Measurements from ENCODE around the gene PHF21A.
"Not testable (repeated sequence)": the region's sequence is repeated elsewhere in the genome, so short reads cannot be mapped to it uniquely, and the experiment has no call there.

Gene PHF21A

DNA sequence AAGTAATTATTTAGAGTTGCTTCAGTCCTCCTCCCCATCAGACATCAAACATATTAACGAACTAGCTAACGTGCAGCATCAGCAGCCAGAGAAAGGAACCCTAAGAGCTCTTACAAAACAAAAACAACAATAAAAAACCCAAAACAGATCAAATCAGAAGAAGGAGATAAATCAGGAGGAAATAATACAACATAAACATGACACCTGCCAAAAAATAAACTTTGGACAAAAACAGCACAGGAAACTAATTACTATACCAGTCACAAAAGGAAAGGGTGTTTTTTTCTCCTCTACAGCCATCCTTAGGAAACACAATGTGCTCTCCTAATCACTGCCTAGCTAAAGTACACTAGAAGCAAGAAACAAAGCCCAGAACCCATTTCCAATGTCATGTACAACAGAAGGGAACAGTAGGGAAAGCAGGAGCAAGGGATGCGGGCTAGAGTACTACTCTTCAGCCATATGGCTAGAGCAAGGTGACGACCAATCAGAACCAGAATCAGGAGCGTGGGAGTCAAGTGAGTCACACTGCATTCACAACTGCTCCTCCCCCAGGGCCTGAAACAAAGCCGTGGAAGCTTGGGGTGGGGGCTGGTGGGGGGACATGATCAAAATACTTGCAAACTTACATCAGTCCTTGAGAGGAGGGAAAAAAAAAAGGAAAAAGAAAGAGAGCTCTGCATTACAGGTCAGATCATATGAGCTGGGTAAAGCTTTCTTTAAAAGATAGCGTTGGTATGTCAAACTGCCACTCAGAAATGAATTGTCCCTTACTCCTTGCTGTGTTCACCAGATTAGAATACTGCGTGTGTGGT lies 138.4 kb downstream of the PHF21A start:
- H3K4me3 ChIP-seq (ENCODE audit: low read depth, low read length) = no peak overlapping the region
- TF ChIP-seq CTCF (IDR thresholded peaks at IDR 0.05; ENCODE audit: borderline replicate concordance, insufficient read depth, low read depth, low read length) = no peak

DNA sequence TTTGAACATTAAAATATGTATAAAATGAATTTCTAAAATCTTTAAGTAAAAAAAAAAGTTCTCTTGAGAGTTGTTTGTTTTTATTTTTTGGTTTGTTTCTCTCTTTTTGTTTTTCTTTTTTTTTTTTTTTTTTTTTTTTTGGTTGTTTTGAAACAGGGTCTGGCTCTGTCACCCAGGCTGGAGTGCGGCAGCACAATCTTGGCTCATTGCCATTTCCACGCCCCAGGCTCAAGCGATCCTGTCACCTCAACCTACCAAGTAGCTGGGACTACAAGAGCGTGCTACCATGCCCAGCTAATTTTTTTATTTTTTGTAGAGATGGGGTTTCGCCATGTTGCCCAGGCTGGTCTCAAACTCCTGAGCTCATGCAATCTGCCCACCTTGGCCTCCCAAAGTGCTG lies 139.4 kb downstream of the PHF21A start:
- H3K4me3 ChIP-seq (ENCODE audit: low read depth, low read length) = not testable (repeated sequence)

- no peak overlapping the region for H3K4me3 ChIP-seq (ENCODE audit: low read depth, low read length)
- no peak for TF ChIP-seq CTCF (IDR thresholded peaks at IDR 0.05; ENCODE audit: borderline replicate concordance, insufficient read depth, low read depth, low read length)
These were observed 146.4 kb downstream of the PHF21A start for GRCh38 chr11:45974806-45975205.

DNA sequence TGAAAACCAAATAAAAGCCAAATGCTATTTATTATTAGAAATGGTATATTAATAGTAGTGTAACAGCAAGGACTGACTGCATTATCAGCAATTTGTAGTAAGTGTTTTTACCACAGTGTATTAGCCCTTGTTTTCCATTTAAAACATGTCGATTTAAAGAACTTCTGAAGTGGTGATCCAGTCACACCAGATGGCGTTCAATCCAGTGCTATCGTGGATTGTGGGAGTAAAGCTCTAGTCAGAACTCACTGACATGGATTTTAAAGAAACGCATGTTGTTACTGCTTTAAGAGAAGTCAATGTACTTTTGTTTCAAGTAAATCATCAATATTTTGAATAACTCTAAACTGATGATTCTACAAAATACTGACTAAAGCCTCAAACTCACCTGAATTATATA lies 147.7 kb downstream of the PHF21A start:
- TF ChIP-seq CTCF (IDR thresholded peaks at IDR 0.05; ENCODE audit: borderline replicate concordance, insufficient read depth, low read depth, low read length) = no peak

DNA sequence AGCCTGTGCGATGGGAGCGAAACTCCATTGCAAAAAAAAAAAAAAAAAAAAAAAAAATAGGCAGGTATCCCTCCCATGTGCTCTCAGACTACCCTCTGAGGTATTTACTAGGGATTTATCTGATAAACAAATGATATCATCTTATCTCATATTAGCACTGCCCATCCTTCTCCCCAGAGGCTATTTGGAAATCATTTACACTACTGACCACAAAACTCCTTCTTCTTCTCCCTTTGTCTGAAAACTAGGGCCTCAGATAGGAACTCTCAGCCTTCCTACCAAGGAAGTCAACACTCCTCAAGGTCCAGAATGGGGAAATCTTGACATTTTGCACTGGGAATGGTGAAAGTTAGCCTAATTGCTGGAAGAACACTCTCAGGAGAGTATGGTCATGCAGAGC lies 152.4 kb downstream of the PHF21A start:
- no peak for TF ChIP-seq CTCF (IDR thresholded peaks at IDR 0.05; ENCODE audit: borderline replicate concordance, insufficient read depth, low read depth, low read length)
- no peak overlapping the region for H3K4me3 ChIP-seq (ENCODE audit: low read depth, low read length)

More for the DNA sequence above, 147.7 kb downstream of the PHF21A start:
- H3K4me3 ChIP-seq (ENCODE audit: low read depth, low read length) = no peak overlapping the region

GRCh38 chr11:45967506-45967905 lies 153.7 kb downstream of the PHF21A start:
- TF ChIP-seq CTCF (IDR thresholded peaks at IDR 0.05; ENCODE audit: borderline replicate concordance, insufficient read depth, low read depth, low read length) = no peak
- no peak overlapping the region for H3K4me3 ChIP-seq (ENCODE audit: low read depth, low read length)

GRCh38 chr11:45964911-45965389 lies 156.3 kb downstream of the PHF21A start:
- no peak overlapping the region for H3K4me3 ChIP-seq (ENCODE audit: low read depth, low read length)
- TF ChIP-seq CTCF (IDR thresholded peaks at IDR 0.05; ENCODE audit: borderline replicate concordance, insufficient read depth, low read depth, low read length) = peak; percentile 87

Measured in GM12875 (cell line).